Activated naive CD4-positive, alpha-beta T cell treated with anti-CD3 and anti-CD28 coated beads, Interleukin-2, amount 50 U/mL, for 16 hours (primary cell): ENCODE data around the gene PPP1R3E.

Source experiments
- DNase-seq: peaks from one replicate; pipeline ENCODE4 v3.0.0-alpha.2; 2020

PPP1R3E gene

GRCh38 chr14:23322568-23323517, 20.2 kb upstream of the PPP1R3E start:
- no peak for DNase-seq

GRCh38 chr14:23321572-23322547, 19.2 kb upstream of the PPP1R3E start:
- DNase-seq: peak; percentile 64

GRCh38 chr14:23320584-23321571, 18.2 kb upstream of the PPP1R3E start, which contains the start of gene PABPN1:
PABPN1 (plus strand) TSS chr14:23321457; CDS start chr14:23321470, 13 bp downstream.
- peak; percentile 96 for DNase-seq

- no peak for DNase-seq
Observed at GRCh38 chr14:23319746-23320583, 17.3 kb upstream of the PPP1R3E start.

GRCh38 chr14:23316300-23316699, 13.6 kb upstream of the PPP1R3E start:
- DNase-seq: no peak

- no peak for DNase-seq
Observed at GRCh38 chr14:23310546-23310945, 7.9 kb upstream of the PPP1R3E start.

- DNase-seq: no peak
Observed at GRCh38 chr14:23308721-23309445, 6.2 kb upstream of the PPP1R3E start.

- DNase-seq: no peak
Observed at GRCh38 chr14:23307687-23308644, 5.3 kb upstream of the PPP1R3E start.

GRCh38 chr14:23307146-23307530, 4.5 kb upstream of the PPP1R3E start:
- no peak for DNase-seq

- DNase-seq: no peak
Observed at GRCh38 chr14:23306412-23307145, 3.9 kb upstream of the PPP1R3E start, which contains the start of gene BCL2L2. BCL2L2 (plus strand) TSS chr14:23306833; CDS start chr14:23307768, 935 bp downstream.

- no peak for DNase-seq
Observed at GRCh38 chr14:23301969-23302289, 730 bp downstream of the PPP1R3E start.

- peak; percentile 98 for DNase-seq
Observed at GRCh38 chr14:23301288-23301968, 1.2 kb downstream of the PPP1R3E start.

- no peak for DNase-seq
Observed at GRCh38 chr14:23300687-23301223, 1.9 kb downstream of the PPP1R3E start.

GRCh38 chr14:23299986-23300686, 2.5 kb downstream of the PPP1R3E start:
- DNase-seq: no peak

- DNase-seq: no peak
Observed at GRCh38 chr14:23299211-23299957, 3.3 kb downstream of the PPP1R3E start.
